NCI-H1105 (cell line): ENCODE results near the gene HSPA9.

ENCODE experiments used
- DNase-seq: peaks from one replicate; lab custom pipeline; 2025; lab: John Stamatoyannopoulos, UW

The HSPA9 gene

DNA sequence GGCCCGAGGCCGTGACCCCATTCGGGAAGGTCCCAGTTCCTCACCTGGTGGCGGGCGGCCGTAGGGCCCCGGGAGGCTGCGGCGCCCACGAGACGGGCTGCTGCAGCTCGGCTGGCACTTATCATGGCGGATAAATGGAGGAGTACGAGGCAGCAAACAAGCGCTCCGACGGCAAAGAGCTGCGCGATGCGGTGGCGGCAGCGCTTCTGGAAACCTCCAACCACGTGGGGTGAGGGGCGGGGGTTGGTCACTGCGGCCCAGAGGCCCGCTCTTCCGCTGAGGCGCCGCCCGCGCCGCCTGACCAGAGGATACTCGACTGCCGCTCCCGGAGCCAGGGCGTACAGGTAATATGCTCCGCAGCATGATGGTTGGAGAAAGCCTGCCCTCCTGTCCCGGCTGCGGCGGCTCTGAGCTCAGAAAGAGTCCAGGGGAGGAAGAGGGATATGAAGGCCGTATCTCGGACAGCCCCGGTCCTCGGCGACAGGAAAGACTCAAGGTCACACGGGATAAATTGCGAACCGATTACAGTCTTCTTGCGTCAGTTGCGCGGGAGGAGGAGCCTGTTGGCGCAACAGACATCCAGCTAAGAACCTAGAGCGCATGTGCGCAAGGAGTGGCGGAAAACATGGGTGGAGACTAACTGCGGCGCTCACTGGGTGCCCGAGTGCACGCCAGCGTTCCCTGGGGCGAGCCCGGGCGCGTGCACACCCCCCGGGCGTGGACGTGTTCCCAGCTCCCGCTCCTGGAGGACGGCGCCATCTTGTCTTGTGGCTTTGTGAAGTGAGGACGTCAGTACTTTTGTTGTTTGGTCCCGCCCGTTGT is at the start of gene HSPA9:
HSPA9 (minus strand) TSS at position 208 of the 822 bp plus-strand sequence; CDS start at position 125, 83 bp downstream.
- DNase-seq = peak; percentile 94

DNA sequence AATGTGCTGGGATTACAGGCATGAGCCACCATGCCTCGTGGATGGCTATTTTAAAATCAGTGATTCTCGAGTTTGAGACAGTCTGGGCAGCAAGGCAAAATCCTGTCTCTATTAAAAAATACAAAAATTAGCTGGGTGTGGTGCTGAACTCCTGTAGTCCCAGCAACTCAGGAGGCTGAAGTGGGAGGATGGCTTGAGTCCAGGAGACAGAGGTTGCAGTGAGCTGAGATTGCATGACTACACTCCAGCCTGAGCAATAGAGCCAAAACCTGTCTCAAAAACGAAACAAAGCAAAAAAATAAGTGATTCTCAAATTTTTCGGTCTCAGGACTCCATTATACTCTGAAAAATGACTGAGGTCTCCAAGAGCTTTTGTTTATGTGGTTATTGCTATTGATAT is 47.9 kb upstream of the HSPA9 start:
- DNase-seq = no peak

DNA sequence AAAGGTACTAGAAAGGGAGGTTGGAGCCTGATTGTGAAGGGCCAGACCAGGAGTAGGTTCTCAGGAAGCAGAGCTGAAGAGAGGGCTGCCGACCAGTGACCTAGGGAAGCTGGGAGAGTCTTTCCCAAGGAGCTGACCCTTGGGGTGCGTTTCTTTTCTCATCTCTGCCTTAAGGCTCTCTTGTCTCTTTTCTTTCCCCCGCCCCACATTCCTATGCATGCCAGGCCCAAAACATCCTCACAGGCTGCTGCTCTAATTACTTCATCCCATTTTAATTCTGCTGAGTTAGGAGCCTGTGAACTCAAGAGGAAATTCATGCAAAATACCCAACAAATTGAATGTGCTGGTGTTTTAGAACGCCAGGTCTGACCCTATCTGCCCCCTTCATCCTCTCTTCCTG is 46.9 kb upstream of the HSPA9 start:
- no peak for DNase-seq

DNA sequence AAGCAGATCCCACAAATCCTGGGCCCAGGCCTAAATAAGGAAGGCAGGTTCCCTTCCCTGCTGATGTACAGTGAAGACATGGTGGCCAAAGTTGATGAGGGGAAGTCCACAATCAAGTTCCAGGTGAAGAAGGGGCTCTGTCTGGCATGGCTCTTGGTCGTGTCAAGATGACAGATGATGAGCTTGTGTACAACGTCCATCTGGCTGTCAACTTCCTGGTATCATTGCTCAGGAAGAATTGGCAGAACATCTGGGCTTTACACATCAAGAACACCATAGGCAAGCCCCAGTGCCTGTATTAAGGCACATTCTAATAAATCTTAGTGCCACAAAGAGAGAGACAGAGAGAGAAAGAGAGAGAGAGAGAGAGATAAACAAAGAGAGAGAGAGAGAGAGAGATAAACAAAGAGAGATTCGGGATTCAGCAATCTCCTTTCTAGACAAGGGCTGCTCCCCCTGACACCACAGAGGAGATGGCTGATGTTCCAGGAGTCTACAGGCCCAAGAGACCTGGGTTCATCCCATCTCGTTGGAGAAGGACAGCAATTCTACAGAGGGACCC is 45.5 kb upstream of the HSPA9 start:
- DNase-seq = no peak

DNA sequence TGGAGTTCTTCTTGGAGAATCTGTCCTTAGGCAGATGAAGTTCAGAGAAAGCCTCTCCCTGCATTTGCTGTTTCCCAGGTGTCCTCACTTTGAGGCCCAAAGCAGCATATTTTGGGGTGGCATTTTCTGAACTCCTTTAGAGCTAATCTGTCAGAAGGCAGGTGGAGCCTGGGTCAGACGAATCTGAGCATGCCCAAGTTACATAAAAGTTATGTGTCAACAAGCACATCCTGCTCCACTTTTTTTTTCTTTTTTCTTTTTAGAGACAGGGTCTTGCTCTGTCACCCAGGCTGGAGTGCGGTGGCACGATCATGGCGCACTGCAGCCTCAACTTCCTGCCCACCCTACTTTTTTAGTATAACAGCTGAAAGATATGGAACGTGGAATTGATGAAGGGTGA is 41.3 kb upstream of the HSPA9 start:
- no peak for DNase-seq

DNA sequence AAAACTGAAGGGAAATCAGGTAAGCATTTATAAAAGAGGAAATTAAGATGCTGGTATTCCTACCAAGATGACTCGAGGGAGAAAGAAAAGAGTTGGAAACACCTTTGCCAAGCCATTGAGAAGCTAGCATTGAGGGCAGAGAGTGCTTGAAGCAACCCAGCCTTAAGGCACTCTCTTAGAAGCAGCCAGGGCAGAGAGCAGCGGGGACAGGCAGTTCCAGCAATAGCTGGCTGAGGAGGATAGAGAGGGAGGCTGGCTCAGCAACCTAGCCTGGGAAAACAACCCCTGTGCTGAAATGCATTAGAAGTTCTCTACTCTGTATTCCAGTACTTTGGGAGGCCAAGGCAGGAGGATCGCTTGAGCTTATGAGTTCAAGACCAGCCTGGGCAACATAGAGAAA is 40.3 kb upstream of the HSPA9 start:
- no peak for DNase-seq

DNA sequence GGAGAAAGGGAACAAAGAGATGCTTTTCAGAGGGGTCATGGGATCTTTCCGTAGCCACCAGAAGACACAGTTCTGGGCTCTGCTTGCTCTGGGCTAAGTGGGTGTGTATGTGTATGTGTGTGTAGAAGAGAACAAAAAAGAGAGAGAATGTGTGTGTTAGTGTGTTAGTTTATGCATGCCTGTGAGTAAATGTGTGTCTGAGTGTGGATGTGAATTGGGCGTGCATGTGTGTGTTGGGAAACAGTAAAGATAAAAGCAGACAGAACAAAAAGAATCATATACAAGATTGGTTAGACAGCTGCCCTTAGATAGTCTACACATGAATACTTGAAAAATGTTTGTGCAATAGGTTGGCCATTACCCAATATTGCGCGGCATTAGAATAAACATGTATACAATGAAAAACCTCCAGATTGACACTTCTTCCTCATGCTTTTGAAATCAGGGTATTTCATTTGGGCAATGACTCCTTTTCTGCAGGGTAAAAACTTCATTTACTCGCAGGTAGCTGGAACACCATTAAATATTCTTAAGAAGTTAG is 36.5 kb upstream of the HSPA9 start:
- no peak for DNase-seq

DNA sequence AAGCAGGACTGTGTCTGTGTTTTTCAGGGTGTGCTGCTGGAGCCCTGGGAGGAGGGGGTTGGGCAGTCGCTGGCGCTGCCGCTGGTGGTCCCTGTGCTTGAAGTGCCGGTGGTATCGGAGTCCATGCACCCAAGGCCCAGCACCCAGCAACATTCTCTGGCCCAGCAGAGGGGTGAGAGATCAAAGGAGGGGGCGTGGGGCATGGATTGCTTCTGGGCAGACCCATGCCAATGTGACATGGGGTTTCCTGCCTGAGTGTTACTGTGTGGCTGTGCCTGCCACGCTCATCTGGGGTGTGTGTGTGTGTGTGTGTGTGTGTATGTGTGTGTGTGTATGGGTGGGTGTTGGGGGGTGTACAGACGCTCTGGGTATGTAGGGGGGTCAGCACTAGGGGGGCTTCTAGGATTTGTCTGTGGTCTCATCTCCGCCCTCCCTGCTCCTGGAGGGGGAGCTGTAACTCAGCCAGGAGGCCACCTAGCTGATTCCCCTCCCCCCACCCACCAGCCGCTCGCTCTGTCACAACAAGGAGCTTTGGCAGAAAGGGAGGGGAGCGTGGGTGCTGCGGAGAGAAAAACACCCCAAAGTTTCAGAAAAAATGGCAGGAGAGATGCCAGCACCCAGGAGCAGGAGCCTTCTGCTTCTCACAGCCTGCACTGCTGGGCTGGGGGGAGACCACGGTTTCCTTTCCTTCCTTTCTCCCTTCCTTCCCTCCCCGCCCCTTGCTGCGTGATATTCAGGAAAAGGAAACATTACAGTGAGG is 35.9 kb upstream of the HSPA9 start:
- DNase-seq = no peak

DNA sequence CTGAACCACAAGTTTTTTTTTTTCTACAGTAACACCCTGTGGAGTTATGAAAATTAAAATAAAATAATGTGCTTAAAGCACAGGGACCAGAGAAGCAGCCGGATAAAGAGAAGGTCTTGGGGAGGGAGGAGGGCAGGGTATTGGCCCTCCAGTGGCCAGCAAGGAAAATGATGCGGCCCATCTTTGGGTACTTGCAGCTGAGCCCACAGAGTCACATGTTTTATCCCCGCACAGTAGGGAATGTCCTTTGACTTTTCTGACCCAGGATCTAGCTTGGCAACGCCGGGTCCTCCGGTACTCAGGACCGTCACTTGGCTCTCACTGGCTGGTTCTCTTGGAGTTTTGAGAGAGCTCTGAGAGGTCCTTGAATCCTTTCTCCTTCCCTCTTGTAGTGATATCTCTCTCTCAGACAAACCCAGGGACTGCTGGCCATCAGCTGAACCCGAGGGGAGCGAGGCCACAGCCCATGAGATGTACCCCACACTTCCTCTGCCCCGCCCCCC is 35.3 kb upstream of the HSPA9 start:
- no peak for DNase-seq

DNA sequence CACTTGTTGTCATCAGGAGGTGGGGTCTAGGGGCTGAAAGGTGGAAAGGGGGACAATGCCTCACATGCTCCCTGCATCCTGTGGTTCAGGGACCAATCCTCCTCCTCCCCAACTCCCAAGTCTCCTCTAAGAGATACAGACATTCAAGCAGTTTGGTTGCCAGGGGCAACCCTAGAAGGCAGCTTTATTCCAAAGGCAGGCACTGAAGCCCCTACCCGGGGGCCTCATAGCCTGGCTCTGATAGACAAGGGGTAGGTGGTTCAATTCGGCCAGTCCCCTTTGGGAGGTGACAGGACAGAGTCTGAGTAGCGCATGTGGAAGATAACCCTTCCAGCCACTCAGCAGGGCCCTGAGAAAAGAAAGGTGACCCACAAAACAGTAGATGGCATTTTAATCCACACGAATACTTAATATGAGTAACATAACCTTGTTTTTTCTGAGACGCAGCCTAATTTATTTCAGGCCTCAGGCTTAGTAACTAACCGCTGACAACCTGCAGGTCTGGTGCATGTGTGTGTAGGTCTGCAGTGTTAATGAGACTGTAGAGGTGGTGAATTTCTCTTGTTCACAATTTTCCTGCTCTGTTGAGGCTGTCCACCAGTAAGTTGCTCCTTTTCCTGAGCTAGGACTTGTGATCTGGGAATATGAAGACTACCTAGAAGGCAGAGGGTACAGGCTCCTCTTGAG is 31.3 kb upstream of the HSPA9 start:
- DNase-seq = no peak

DNA sequence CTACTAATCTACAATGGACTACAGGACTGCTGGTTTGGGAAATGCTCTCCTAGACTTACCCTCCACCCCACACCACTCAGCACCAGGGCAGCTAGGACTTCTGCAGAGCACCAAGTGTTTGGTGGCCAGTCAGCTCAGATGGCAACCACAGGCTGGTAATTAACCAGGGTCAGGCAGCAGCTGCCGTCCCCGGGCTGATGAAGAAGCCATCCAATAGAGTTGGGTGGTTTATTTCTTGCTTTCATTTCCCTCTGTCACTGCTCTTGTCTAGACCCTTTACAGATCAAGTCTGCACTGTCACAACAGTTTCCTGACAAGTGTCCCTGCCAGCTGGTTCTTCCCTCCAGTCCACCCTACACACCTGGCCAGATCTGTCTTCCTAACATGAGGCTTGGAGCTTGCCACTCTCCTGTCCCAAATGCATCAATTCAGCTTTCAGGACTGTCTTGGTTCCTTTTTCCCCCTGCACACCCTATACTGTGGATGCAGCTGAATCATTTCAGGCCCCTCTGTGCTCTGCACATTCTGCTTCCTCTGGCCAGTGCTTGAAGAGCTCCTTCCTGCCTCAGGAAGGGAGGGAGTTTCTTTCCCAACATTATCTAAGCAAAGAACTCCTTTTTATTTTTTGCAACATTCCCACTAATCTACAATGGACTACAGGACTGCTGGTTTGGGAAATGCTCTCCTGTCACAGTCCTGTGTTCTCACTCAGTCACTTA is 30.2 kb upstream of the HSPA9 start:
- DNase-seq = no peak

DNA sequence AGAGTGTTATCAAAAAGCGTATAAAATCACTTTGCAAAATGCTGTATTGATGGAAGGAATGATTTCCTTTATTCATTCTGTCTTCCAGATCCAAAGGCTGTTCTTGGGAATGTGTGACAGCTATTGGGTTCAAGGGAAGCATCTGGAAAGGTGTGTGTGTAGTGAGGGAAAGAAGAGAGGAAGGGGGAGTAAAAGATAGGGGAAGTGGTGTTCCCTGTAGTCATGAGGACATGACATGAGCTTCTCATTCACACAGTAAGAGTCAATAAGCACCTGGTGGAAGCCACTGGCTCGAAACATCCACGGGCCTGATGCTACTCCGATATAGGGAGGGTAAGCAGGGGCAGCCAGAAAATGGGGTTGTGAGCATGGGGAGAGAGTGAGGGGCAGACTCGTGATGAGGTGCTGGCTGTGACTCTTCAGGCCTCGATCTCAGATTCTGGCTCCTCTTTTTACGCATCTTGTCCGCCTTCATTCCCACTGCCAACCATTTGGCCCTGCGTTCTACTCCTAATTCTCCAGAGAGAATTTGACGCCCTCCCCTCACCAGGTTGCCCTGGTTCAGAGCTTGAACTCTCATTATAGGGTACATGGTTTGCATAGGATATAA is 29.1 kb upstream of the HSPA9 start:
- no peak for DNase-seq

DNA sequence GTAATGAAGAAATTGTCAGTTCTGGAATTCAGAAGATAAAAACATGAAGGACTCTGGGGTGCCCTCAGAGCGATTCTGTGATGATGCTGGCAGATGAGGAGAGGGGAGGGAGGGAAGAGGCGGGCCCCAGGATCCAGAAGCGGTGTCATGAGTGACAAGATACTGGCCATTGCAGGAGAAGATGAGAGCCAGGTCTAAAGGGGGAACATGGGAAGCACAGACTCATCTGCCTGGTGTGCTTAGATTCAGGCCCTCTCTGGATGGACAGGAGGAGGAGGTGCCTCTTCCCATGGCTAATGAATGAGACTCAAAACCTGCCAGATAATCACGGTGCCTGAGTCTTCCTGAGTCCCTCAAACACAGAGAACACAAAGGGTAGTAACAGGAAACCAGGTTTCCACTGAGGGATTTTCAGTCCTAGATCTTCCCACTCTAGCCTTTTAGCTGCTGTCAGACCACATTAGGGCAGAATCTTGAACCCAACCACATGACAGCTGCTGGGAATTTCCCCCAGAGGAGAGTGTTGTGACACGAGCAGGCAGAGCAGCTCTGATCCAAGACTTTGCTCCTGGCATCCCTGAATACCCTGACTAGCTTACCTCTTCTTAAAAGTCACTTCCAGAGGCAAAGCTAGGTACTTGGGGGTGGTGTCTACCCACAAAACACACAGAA is 28.2 kb upstream of the HSPA9 start:
- DNase-seq = no peak

DNA sequence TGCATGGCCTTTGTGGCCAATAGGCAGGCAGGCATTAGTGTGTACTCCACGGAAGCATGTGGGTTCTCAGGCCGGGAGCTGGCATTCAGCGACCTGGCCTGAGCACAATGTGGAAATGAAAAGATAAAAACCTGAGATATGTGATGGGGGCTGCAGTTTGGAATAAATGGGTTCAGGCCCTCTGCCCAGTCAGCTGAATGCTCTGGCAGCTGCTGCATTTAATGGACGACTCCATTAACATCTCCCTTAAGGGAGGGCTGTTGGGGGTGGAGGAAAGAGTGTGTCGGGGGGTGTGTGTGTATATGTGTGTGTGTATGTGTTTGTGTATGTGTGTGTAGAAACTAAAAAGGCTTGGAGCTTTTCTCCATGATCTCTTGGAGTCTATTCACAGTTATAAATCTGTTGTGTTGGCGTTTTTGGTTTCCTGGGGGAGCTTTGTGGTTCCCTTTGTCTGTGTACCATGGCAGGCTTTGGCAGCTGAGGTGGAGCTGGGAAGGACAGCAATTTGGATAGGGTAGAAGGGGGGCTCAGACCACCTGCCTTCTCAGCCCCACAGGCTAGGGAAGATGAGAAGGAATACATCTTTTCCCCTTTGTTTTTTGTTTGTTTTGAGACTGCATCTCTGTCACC is 27.3 kb upstream of the HSPA9 start:
- DNase-seq = no peak

DNA sequence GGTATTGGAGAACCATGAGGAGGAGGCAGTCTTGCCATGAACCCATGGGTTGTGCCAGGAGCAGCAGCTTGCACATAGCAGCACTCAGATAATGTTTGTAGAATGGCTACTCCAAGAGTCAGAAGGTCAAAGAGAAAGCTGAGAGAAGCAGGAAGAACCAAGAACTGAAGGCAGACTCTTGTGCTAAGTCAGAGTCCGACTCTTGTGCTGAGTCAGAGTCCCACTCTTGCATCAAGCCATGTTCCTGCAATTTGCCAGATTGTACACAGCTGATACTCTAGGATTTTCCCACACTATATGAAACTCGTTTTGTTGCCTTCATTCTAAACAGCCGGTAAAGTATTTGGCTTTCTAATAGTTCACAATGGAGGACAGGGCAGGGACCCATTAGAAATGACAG is 26.2 kb upstream of the HSPA9 start:
- DNase-seq = no peak

DNA sequence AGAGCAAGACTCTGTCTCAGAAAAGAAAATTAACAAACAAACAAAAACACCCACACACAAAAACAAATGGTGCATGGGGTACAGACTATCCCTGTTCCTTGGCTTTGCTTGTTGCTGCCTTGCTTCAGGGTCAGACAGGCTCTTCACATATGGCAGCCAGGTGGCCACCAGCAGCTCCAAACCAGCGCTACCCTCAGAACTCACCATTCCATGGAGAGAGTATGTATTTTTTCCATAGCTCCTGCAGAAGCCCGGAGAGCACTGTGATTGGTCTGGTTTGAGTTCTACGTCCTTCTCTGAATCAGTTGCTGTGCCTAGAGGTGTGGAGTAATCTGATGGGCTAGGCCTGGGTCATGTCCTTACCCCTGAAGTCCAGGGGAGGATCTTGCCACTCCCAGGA is 25.2 kb upstream of the HSPA9 start:
- DNase-seq = no peak

DNA sequence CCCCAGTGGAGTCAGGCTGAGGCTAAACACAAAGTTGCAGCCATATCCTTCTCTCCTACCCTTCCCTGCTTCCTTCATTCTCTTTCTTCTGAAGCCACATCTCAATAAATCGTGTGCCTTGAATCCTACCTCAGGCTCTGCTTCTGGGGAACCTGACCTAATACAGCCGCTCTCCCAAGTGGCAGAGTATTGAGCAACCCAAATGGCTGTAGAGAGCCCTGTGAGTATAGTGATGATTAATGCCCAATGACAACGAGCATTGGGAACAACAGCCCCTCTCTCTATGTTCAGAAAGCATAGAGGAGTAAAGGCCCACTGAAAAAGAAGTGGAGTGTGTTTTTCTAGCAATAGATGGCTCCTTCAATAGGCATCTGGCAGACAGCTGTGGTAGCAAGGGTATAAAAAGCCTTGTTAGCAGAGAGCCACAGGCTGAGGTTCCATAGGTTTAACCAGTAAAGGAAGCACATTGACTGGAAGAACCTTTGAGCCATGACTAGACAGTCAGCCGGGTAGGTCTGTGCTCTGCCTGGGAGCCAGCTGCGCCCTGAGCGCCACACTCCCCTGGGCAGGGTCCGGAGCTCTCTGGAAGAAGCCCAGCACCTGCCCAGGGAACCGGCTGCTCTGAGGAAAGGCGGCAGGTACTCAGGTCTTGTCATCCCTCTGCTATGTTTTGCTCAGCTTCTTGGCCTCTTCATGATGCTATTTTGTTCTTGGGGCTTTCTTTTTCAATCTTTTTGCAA is 22.6 kb upstream of the HSPA9 start:
- no peak for DNase-seq

DNA sequence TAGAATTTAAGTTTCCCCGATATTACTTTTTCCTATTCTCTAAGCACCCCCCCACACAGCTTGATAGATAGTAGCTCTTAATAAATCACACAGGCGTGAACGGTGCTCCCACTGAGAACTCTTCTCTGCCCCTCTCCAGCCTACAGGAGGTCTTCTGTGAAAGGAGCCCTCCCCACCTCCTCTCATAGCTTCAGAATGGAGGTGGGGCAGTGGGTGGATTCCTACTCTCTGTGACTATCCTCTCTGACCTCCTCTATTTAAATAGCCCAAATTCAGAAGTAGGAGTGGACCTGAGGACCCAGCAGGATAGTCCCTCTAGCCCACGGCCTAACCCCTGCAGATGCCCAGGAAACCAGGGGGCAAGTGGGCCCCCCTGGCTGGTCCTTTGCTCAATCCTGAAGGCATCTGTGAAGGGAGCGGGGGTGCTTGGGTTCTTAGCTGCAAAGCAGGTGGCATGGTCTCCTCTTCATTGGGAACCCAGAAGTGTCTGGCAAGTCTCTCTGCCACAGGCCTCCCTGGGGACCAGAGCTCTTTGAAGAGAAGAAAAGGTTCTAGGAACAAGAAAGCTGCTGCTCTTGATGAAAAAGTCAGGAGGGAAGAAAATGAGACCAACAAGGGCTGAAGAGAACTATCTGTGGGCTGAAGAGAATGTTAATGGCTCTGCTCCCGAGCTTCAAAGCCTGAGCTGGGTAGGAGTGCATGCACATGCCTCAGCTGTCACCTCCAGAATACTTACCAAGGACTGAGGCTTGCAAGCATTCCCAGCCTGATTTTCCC is 21.1 kb upstream of the HSPA9 start:
- DNase-seq = no peak
